NCI-H345 (cell line): ENCODE results near the gene PDZD8.
"Not testable (repeated sequence)": the region's sequence is repeated elsewhere in the genome, so short reads cannot be mapped to it uniquely, and the experiment has no call there.

Experiments
- DNase-seq: peaks from one replicate; lab custom pipeline; 2025; lab: John Stamatoyannopoulos, UW

PDZD8 gene

GRCh38 chr10:117294039-117294645 lies 81.1 kb downstream of the PDZD8 start:
- DNase-seq = no peak

- DNase-seq = not testable (repeated sequence)
These were observed 84.4 kb downstream of the PDZD8 start for GRCh38 chr10:117290872-117291271.

- DNase-seq = no peak
These were observed 90.3 kb downstream of the PDZD8 start for GRCh38 chr10:117284716-117285494.

GRCh38 chr10:117277675-117278074 lies 97.6 kb downstream of the PDZD8 start:
- no peak for DNase-seq

GRCh38 chr10:117275121-117275520 lies 100.1 kb downstream of the PDZD8 start:
- no peak for DNase-seq

- DNase-seq = no peak
These were observed 100.7 kb downstream of the PDZD8 start for GRCh38 chr10:117274509-117274908.

GRCh38 chr10:117273980-117274379 lies 101.3 kb downstream of the PDZD8 start:
- no peak for DNase-seq

GRCh38 chr10:117272195-117273076 lies 102.8 kb downstream of the PDZD8 start:
- no peak for DNase-seq

GRCh38 chr10:117271427-117271826 lies 103.8 kb downstream of the PDZD8 start:
- DNase-seq = no peak

GRCh38 chr10:117268907-117269306 lies 106.3 kb downstream of the PDZD8 start:
- no peak for DNase-seq

- DNase-seq = no peak
These were observed 107.0 kb downstream of the PDZD8 start for GRCh38 chr10:117268258-117268657.

GRCh38 chr10:117266812-117267211 lies 108.4 kb downstream of the PDZD8 start:
- DNase-seq = no peak

GRCh38 chr10:117266400-117266799 lies 108.8 kb downstream of the PDZD8 start:
- no peak for DNase-seq

GRCh38 chr10:117264782-117265181 lies 110.5 kb downstream of the PDZD8 start:
- DNase-seq = peak; percentile 38

GRCh38 chr10:117262903-117263293 lies 112.3 kb downstream of the PDZD8 start:
- no peak for DNase-seq

GRCh38 chr10:117262291-117262902 lies 112.8 kb downstream of the PDZD8 start:
- DNase-seq = no peak

- DNase-seq = no peak
These were observed 113.7 kb downstream of the PDZD8 start for GRCh38 chr10:117261501-117261900.

GRCh38 chr10:117260084-117260483 lies 115.2 kb downstream of the PDZD8 start:
- DNase-seq = no peak

- no peak for DNase-seq
These were observed 116.0 kb downstream of the PDZD8 start for GRCh38 chr10:117259279-117259678.

- DNase-seq = no peak
These were observed 117.5 kb downstream of the PDZD8 start for GRCh38 chr10:117257721-117258120.

GRCh38 chr10:117256910-117257309 lies 118.3 kb downstream of the PDZD8 start:
- no peak for DNase-seq

GRCh38 chr10:117255835-117256460 lies 119.3 kb downstream of the PDZD8 start:
- DNase-seq = no peak
